Testis (tissue), 2 donors: ENCODE data around the gene DNALI1.

ENCODE experiments used
- CTCF ChIP-seq, 3 experiments: fragments of 450-650 bp in 2 of 3; fragments of 200-600 bp in 1 of 3; sonication (generic) in 1 of 3; IDR thresholded peaks; one replicate each; pipeline ENCODE4 v1.5.1; 2016 to 2019; ENCODE audit warnings: antibody characterized with exemption in 3 of 3, mild to moderate bottlenecking in 2 of 3, moderate library complexity in 1 of 3
- POLR2A ChIP-seq: fragments of 450-650 bp; IDR thresholded peaks from one replicate; pipeline ENCODE4 v1.6.1; 2017; ENCODE audit warnings: antibody characterized with exemption, mild to moderate bottlenecking, moderate library complexity

- TF ChIP-seq CTCF (IDR thresholded peaks at IDR 0.05) (no peak), POLR2A (no peak)
Observed at GRCh38 chr1:37557402-37557801, 662 bp downstream of the DNALI1 start.
